Skeletal muscle tissue (tissue), 4 donors: ENCODE results near the gene PLPP4. TPM values are rescaled to one million over a fixed set of nuclear protein-coding genes. Genes with fewer than 3 reads are reported as not detected.

Experiments used
- H3K27ac ChIP-seq: one replicate; pipeline ENCODE4 v1.7.0; 2013; ENCODE audit warnings: mild to moderate bottlenecking, low read depth, low read length, inconsistent platforms
- H3K27me3 ChIP-seq, 3 donors: one replicate each; pipeline ENCODE4 v1.7.0; 2013; ENCODE audit warnings: low read length in 3 of 3; ENCODE audit not compliant: control insufficient read depth in 3 of 3, insufficient read depth in 3 of 3
- H3K36me3 ChIP-seq, 3 donors: one replicate each; pipeline ENCODE4 v1.7.0; 2013; ENCODE audit warnings: low read length in 3 of 3; ENCODE audit not compliant: control insufficient read depth in 3 of 3, insufficient read depth in 3 of 3
- H3K4me1 ChIP-seq, 3 donors: one replicate each; pipeline ENCODE4 v1.7.0; 2013; ENCODE audit warnings: low read length in 3 of 3, mild to moderate bottlenecking in 3 of 3; ENCODE audit not compliant: control insufficient read depth in 3 of 3, insufficient read depth in 3 of 3
- H3K4me3 ChIP-seq, 3 donors: one replicate each; pipeline ENCODE4 v1.7.0; 2013; ENCODE audit warnings: low read length in 3 of 3
- H3K9ac ChIP-seq, 3 donors: one replicate each; pipeline ENCODE4 v1.7.0; 2013; ENCODE audit warnings: low read length in 3 of 3, mild to moderate bottlenecking in 3 of 3, moderate library complexity in 2 of 3, low read depth in 1 of 3
- H3K9me3 ChIP-seq, 3 donors: one replicate each; pipeline ENCODE4 v1.7.0; 2013; ENCODE audit warnings: low read length in 3 of 3; ENCODE audit not compliant: control insufficient read depth in 3 of 3
- total RNA-seq: library from RNA; depleted of rRNA; stranded (reverse); fragments of >200 nt; gene quantifications from one replicate; pipeline ENCODE4 v1.2.3, GENCODE V29; 2014
- donor health status: Osteomylitis.

Gene PLPP4
- total RNA-seq, 1 donor from 2014 or later: 0.52 TPM

DNA sequence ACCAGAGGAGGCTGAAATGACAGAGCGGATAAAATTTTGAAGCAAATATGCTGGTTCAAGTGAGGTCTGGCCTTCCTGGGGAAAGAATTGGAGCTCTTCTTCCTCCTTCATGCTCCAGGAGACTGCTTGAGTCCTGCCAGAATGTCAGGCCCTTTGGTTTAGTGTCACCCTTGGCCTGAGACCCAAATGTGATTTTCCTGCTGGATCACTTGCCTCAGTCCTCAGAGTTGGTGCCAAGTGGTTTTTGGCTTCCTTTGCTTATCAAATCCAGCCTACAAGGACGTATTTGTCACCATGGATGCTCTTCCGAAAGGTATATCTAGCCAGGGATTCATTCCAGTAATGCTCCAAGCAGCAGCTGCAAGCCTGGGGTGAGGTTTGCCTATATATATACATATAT lies 118.4 kb downstream of the PLPP4 start:
- Histone ChIP-seq H3K36me3 (no peaks in the 10 kb centered on the region), H3K9ac (no peak overlapping the region)

DNA sequence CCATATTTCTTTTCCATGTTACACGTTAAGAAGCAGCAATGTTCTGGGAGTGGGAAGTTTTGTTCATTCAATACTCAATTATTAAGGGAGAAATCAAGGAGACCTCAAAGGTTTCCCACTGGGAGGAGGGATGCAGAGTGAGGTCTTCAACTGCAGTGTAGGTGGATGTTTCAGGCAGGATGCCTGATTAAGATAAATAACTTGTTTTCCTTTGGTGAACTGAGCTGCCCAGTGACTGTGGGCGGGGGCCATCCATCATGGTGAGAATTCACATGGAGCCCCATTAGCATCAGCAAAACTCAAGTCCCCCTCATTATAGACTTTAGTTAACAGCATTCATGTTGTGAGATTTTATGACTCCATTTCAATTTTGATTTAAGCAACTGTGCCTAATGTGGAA lies 121.1 kb downstream of the PLPP4 start:
- Histone ChIP-seq H3K27ac (no peak overlapping the region), H3K36me3 (no peaks in the 10 kb centered on the region), H3K4me1 (no peaks in the 10 kb centered on the region), H3K9me3 (no peaks in the 10 kb centered on the region), H3K4me3 (no peak overlapping the region), H3K27me3 (no peaks in the 10 kb centered on the region), H3K9ac (no peak overlapping the region)

More for the DNA sequence above, 118.4 kb downstream of the PLPP4 start:
- Histone ChIP-seq H3K4me1 (no peaks in the 10 kb centered on the region), H3K9me3 (no peaks in the 10 kb centered on the region), H3K27ac (no peak overlapping the region), H3K27me3 (no peaks in the 10 kb centered on the region), H3K4me3 (no peak overlapping the region)

DNA sequence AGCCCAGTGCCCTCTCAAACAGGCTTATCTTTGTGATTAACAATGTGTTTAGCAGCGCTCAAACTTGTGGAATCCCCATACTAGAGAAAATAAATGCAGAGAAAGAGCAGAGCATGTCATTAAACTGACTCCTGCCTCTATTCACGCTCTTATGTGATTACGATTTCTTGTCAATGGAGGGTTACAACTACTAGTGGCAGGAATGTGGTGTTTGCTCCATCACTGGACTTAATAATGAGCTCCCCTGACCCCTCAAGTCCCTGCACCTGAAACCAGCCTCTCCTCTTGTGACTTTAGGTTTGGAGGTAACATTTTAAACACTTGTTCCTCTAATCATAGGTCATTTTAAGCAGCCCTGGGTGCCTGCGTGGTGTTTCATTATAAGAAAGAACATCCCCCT lies 121.9 kb downstream of the PLPP4 start:
- Histone ChIP-seq H3K27ac (no peak overlapping the region), H3K4me1 (no peaks in the 10 kb centered on the region), H3K36me3 (no peaks in the 10 kb centered on the region), H3K9ac (no peak overlapping the region), H3K9me3 (no peaks in the 10 kb centered on the region), H3K4me3 (no peak overlapping the region), H3K27me3 (no peaks in the 10 kb centered on the region)

DNA sequence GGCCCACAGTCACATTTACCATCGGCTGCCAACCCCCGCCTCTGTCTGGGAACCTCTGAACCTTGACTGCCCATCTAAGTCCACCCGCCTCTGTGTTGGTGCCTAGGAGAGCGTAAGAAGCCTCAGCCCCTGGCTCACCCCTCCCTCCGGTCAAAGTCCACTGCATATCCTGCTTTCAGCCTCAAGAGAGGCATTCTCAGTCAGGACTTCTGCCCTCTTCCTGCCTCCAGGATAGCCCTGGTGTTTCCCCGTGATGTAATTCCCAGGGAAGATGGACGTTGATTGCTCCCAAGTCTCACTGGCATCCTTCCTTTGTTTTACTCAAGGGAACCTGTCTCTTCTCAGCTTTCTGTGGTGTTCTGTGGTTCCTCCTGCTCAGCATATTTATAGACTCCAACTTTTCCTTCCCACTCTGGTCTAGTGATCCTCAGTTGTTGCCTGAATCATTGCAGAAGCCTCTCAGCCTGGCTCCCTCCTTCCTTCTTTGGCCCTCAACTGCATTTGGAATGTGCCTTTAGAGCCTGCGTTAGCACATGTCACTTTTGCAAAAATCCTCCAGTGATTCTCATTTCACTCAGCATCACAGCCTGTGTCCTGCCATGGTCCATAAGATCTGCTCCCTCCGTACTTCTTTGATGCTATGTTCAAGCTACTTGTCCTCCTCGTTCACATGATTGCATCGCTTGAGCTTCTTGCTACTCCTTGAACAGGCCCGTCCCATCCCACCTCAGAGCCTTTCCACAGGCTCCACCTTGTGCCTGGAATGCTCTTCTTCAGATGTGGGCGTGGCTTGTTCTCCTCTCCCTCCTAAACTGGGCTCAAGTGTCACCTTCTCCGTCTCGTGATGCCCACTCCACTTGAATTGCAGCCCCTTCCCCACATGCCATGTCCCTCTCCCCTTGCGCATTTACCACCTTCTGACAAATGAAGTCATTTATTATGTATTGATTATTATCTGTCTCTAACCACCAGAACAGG lies 124.2 kb downstream of the PLPP4 start:
- no peaks in the 10 kb centered on the region for H3K9me3 ChIP-seq
- H3K36me3 ChIP-seq: no peaks in the 10 kb centered on the region
- no peaks in the 10 kb centered on the region for H3K4me1 ChIP-seq
- no peak overlapping the region for H3K4me3 ChIP-seq
- H3K27me3 ChIP-seq: no peaks in the 10 kb centered on the region
- H3K27ac ChIP-seq: no peak overlapping the region
- H3K9ac ChIP-seq: no peak overlapping the region

DNA sequence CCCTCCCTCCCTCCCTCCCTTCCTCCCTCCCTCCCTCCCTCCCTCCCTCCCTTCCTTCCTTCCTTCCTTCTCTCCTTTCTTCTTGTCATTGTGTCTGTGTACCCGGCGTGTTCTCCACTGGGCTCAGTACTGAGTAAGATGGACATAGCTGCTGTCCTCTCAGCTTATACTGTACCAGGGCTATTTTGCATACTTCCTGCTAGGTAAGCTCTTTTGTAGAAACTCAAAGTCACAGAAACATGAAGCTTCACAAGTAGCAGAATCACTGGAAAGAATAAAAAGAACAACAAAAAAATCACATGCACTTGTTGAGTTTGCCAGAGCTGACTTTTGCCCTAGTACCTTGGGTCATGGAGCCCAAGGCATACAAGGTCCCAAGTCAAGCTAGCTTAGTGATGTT lies 125.7 kb downstream of the PLPP4 start:
- Histone ChIP-seq H3K36me3 (no peaks in the 10 kb centered on the region), H3K9ac (no peak overlapping the region), H3K4me1 (no peaks in the 10 kb centered on the region), H3K27me3 (no peaks in the 10 kb centered on the region), H3K9me3 (no peaks in the 10 kb centered on the region), H3K4me3 (no peak overlapping the region), H3K27ac (no peak overlapping the region)

DNA sequence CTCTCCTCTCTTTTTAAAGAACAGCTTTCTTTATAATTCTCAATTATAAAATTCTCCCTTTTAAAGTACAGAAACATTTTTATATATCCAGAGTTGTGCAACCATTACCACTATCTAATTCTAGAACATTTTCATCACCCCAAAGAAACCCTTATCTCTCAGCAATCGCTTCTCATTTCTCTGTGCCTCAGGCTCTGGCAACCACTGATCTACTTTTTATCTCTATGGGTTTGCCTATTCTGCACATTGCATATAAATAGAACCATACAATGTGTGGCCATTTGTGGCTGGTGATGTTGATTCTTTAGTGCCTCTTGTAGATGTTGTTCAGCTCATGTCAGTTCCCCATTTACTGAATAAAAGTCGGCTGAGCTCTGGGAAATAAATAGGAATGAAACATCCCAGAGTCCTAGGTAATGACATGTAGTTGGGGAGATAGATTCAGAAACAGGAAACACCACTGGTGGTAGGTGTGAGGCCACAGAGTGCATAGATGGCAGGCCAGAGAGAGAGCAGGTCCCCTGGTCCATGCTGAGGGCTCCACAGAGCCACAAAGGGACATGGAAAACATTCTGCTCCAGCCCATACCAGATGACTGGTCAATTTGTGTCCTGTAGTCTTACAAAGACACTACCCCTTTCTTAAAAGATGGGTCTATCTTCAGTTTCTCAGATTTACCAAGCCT lies 126.5 kb downstream of the PLPP4 start:
- Histone ChIP-seq H3K27ac (no peak overlapping the region), H3K4me1 (no peaks in the 10 kb centered on the region), H3K4me3 (no peak overlapping the region), H3K36me3 (no peaks in the 10 kb centered on the region), H3K9ac (no peak overlapping the region), H3K27me3 (no peaks in the 10 kb centered on the region), H3K9me3 (no peaks in the 10 kb centered on the region)

DNA sequence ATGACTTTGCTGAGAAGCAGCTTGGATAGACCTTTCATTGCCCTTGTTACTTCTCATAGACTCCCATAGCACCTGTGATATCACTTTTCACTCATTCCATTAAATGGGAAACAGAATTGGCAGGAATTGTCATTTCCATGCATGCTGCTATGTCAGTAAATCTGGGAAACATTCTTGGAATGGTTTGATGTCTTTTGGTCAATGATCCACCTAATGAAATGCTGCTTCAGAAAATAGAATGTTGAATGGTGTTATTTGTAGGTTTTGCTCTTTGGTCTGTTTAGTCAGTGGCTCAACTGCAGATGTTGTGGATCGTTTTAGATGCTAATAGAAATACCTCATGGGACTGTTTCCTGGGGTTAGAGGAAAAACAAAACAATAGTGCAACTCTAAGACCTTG lies 127.8 kb downstream of the PLPP4 start:
- H3K4me3 ChIP-seq: no peak overlapping the region
- H3K27me3 ChIP-seq: no peaks in the 10 kb centered on the region
- H3K9ac ChIP-seq: no peak overlapping the region
- no peaks in the 10 kb centered on the region for H3K4me1 ChIP-seq
- no peaks in the 10 kb centered on the region for H3K36me3 ChIP-seq
- H3K27ac ChIP-seq: no peak overlapping the region
- no peaks in the 10 kb centered on the region for H3K9me3 ChIP-seq

DNA sequence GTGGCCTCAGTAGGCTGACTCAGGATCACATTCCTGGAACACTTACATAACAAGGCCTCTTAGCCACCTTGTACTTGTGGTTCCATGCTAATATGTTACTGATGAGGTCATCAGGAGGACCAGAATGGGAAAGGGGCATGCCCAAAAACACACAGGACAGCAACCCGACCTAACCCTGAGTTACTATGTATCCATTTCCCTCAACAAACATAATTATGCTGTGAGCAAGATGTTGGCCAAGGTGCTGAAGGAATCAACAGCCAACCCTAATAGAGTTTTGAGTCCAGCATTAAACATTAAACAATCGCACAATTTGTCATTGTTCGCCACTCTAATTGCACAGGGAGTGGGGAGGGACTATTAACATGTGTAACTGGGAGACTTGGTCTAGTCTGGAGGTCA lies 129.4 kb downstream of the PLPP4 start:
- no peaks in the 10 kb centered on the region for H3K9me3 ChIP-seq
- no peaks in the 10 kb centered on the region for H3K4me1 ChIP-seq
- H3K27me3 ChIP-seq: no peaks in the 10 kb centered on the region
- H3K9ac ChIP-seq: no peak overlapping the region
- no peak overlapping the region for H3K4me3 ChIP-seq
- no peak overlapping the region for H3K27ac ChIP-seq
- no peaks in the 10 kb centered on the region for H3K36me3 ChIP-seq

DNA sequence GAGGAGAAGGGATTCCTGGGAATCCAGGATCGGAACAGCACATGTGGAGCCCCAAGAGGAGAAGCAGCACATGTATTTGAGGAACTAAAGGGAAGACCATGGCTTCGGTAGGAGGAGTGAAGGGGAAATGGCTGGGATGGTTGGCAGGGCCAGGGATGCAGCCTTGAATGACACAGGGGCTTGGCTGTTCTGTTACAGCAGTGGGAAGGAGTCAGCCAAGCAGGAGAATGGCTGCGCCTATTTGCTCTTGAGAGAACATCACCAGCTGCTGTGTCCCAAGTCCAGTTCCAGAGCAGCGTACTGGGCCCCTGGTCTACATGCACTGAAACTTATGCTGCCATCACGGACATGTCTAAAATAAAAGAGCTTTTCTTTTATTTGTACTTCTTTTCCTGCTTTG lies 130.0 kb downstream of the PLPP4 start:
- Histone ChIP-seq H3K36me3 (no peaks in the 10 kb centered on the region), H3K4me3 (no peak overlapping the region), H3K9ac (no peak overlapping the region), H3K27me3 (no peaks in the 10 kb centered on the region), H3K27ac (no peak overlapping the region), H3K4me1 (no peaks in the 10 kb centered on the region), H3K9me3 (no peaks in the 10 kb centered on the region)

DNA sequence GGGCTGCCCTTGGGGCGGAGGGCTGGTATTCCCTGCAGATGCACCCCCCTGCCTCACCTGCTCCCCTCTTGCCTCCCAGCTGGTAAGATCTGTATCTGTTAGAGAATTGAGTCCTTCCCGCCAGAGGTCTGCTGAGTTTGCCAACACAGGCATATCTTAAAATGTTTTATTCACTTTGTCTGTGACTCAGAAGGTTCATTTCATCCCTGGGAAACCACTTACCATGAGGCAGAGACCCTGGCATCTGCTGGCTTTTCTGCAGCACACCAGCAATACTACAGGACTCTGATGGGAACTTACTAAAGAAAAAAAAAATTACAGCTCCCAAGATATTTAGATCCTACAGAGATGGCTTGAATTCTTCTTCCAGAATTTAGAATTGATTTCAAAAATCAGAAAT lies 131.3 kb downstream of the PLPP4 start:
- no peaks in the 10 kb centered on the region for H3K9me3 ChIP-seq
- no peaks in the 10 kb centered on the region for H3K36me3 ChIP-seq
- no peak overlapping the region for H3K27ac ChIP-seq
- H3K27me3 ChIP-seq: no peaks in the 10 kb centered on the region
- no peaks in the 10 kb centered on the region for H3K4me1 ChIP-seq
- H3K4me3 ChIP-seq: no peak overlapping the region
- no peak overlapping the region for H3K9ac ChIP-seq
